COLO668 (cell line): ENCODE data around the gene TESMIN.

ENCODE experiments used
- DNase-seq: peaks from one replicate; lab custom pipeline; 2025; ENCODE audit not compliant: unreplicated experiment; lab: John Stamatoyannopoulos, UW

TESMIN gene

GRCh38 chr11:68714060-68714856 lies 37.1 kb downstream of the TESMIN start:
- peak; percentile 8 for DNase-seq

GRCh38 chr11:68711114-68711513 lies 40.2 kb downstream of the TESMIN start:
- no peak for DNase-seq

GRCh38 chr11:68710409-68710808 lies 40.9 kb downstream of the TESMIN start:
- no peak for DNase-seq

GRCh38 chr11:68709062-68709461 lies 42.3 kb downstream of the TESMIN start:
- DNase-seq, result no peak

- DNase-seq, result no peak
These were observed 43.8 kb downstream of the TESMIN start for GRCh38 chr11:68707527-68707926.

GRCh38 chr11:68704887-68705286 lies 46.4 kb downstream of the TESMIN start:
- DNase-seq, result no peak

GRCh38 chr11:68698993-68699392 lies 52.3 kb downstream of the TESMIN start:
- DNase-seq, result no peak

- no peak for DNase-seq
These were observed 55.8 kb downstream of the TESMIN start for GRCh38 chr11:68695531-68695930.

GRCh38 chr11:68694431-68695297 lies 56.7 kb downstream of the TESMIN start:
- no peak for DNase-seq

- no peak for DNase-seq
These were observed 57.8 kb downstream of the TESMIN start for GRCh38 chr11:68693484-68693882.

- no peak for DNase-seq
These were observed 58.3 kb downstream of the TESMIN start for GRCh38 chr11:68692871-68693483.

GRCh38 chr11:68692115-68692514 lies 59.2 kb downstream of the TESMIN start:
- DNase-seq, result no peak

- no peak for DNase-seq
These were observed 59.9 kb downstream of the TESMIN start for GRCh38 chr11:68691402-68691784.

- DNase-seq, result no peak
These were observed 60.5 kb downstream of the TESMIN start for GRCh38 chr11:68690671-68691401.

- no peak for DNase-seq
These were observed 61.3 kb downstream of the TESMIN start for GRCh38 chr11:68689737-68690625.

GRCh38 chr11:68688881-68689280 lies 62.4 kb downstream of the TESMIN start:
- DNase-seq, result no peak

GRCh38 chr11:68687986-68688385 lies 63.3 kb downstream of the TESMIN start:
- no peak for DNase-seq

- no peak for DNase-seq
These were observed 64.0 kb downstream of the TESMIN start for GRCh38 chr11:68687311-68687710.

GRCh38 chr11:68686486-68686885 lies 64.8 kb downstream of the TESMIN start:
- no peak for DNase-seq
